Prostate gland (tissue), 2 donors: Measurements from ENCODE around the gene RELT.

Experiments
- POLR2A ChIP-seq: fragments of 450-650 bp; IDR thresholded peaks from one replicate; pipeline ENCODE4 v1.6.1; 2016; ENCODE audit warnings: antibody characterized with exemption, mild to moderate bottlenecking
- TF ChIP-seq, protein P1 (sequence below), 4 experiments: fragments of 200-600 bp in 2 of 4; fragments of 450-650 bp in 2 of 4; sonication (generic) in 2 of 4; IDR thresholded peaks; 1 replicate in 3 of 4; 2 replicates in 1 of 4; pipeline ENCODE4 v1.5.1; 2016 to 2019; ENCODE audit warnings: antibody characterized with exemption in 4 of 4, mild to moderate bottlenecking in 2 of 4, moderate library complexity in 2 of 4

DNA sequence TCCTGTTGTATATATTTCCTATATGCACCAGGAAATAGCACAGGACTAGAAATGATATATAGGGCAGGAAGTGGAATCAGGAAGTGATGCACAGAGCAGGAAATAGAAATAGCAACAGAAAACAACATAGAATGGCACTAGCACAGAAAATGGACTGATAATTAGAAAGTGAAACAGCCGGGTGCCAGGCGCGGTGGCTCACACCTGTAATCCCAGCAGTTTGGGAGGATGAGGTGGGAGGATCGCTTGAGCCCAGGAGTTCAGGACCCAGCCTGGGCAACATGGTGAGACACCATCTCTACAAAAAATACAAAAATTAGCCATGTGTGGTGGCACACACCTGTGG lies 10.0 kb upstream of the RELT start:
- TF ChIP-seq, protein P1, sequence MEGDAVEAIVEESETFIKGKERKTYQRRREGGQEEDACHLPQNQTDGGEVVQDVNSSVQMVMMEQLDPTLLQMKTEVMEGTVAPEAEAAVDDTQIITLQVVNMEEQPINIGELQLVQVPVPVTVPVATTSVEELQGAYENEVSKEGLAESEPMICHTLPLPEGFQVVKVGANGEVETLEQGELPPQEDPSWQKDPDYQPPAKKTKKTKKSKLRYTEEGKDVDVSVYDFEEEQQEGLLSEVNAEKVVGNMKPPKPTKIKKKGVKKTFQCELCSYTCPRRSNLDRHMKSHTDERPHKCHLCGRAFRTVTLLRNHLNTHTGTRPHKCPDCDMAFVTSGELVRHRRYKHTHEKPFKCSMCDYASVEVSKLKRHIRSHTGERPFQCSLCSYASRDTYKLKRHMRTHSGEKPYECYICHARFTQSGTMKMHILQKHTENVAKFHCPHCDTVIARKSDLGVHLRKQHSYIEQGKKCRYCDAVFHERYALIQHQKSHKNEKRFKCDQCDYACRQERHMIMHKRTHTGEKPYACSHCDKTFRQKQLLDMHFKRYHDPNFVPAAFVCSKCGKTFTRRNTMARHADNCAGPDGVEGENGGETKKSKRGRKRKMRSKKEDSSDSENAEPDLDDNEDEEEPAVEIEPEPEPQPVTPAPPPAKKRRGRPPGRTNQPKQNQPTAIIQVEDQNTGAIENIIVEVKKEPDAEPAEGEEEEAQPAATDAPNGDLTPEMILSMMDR (IDR thresholded peaks at IDR 0.05): no peak
- TF ChIP-seq POLR2A: no peak
